IPS-NIHi7 (cell line): ENCODE results near the gene DDX31.

Source experiments
- DNase-seq: peaks from one replicate; pipeline ENCODE4 v3.0.0; 2012; ENCODE audit warnings: mixed read lengths; ENCODE audit errors: extremely low spot score

DDX31 gene

GRCh38 chr9:132673355-132673754 is 3.6 kb upstream of the DDX31 start:
- DNase-seq = peak; percentile 45

- DNase-seq = no peak
These were observed 2.6 kb upstream of the DDX31 start for GRCh38 chr9:132672413-132672690.

DNA sequence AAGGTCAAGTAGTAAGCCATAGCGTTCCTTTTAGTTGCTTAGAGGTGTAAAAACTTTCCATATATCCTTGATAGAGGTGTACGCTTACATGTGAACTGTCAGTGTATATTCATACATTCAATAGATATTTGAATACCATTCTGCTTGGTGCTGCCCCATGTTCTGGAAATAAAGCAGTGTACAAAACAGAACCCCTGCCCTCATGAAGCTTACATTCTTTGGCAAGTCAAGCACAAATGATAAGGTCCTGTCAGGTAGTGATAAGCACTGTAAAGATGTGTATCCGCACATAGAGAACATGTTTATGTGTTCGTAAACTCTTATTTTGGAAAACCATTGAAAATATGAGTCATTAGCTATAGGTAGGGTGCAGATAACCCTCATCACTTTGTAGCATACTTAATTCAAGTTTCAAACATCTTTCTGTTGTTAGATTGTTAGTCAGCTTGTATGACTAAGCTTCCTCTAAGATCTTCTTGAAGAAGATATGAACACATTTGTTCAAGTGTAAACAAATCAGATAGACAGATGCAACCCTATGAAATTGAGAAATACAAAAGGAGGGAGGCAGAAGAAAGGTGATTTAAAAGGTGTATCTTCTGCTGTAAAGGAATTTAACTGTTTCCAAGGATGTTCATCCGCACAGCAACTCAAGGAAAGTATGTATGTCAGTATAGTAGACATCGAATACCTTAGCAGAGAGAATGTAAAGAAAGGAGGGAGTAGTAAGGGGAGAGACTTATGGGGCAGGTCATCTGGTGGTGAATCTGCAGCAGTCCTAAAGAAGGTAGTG is 2.0 kb upstream of the DDX31 start:
- no peak for DNase-seq

DNA sequence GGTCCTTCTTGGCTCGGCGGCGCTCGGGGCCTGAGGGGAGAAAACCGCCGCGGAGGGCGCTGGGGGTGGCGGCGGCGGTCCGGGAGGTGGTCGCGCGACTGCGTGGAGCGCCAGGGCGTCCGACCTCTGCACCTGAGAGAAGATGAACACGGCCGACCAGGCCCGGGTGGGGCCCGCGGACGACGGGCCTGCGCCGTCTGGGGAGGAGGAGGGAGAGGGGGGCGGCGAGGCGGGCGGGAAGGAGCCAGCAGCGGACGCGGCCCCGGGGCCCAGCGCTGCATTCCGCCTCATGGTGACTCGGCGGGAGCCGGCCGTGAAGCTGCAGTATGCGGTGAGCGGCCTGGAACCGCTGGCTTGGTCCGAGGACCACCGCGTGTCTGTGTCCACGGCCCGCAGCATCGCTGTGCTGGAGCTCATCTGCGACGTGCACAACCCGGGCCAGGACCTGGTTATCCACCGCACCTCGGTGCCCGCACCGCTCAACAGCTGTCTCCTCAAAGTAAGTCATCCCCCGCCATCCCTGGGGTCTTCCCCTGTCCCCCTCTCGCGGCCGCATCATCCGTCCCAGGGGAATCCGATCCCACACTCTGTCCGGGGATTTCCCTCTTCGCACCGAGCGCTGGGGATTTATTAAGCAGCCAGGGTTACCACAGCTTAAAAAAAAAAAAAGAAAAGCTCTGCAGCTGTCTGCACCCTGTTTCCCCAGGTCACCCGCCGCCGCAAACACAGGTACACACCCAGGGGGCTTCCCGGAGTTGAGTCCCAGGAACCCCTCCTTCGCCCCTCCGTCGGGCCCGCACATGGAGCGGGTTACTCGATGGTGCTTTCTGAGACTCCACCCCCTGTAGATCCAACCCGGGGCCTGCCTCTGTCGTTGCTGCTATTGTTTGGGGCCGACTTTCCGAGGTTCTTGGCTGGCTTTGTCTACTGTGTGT is 941 bp upstream of the DDX31 start, which contains the start of gene GTF3C4:
Gene GTF3C4, plus strand, starts transcription at position 8 of the 935 bp plus-strand sequence. Its CDS starts 135 bp downstream, at position 143.
- DNase-seq = peak; percentile 86

- peak; percentile 74 for DNase-seq
These were observed 475 bp downstream of the DDX31 start for GRCh38 chr9:132669319-132669697.

- DNase-seq = no peak
These were observed 5.9 kb downstream of the DDX31 start for GRCh38 chr9:132663851-132664250.

DNA sequence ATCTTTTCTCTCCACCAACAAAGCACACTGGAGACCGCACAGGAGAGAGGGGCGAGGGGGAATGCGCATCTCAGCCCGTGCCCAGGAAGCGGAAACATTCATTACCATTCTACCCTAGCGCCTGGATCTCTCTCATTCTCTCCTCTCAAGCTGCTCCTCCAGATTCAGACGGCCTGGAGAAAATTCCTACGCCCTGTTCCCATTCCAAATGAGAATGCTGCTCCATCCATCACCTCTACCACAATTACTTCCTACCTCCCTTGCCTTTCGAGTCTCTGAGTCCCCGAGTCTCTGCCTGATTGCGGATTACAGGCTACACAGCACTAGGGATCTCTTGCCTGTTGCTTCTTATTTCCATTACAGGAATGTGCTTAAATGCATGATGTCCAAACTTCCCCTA is 6.7 kb downstream of the DDX31 start:
- DNase-seq = peak; percentile 40

- DNase-seq = no peak
These were observed 7.4 kb downstream of the DDX31 start for GRCh38 chr9:132662152-132662945.

GRCh38 chr9:132656299-132656698 is 13.5 kb downstream of the DDX31 start:
- DNase-seq = no peak

DNA sequence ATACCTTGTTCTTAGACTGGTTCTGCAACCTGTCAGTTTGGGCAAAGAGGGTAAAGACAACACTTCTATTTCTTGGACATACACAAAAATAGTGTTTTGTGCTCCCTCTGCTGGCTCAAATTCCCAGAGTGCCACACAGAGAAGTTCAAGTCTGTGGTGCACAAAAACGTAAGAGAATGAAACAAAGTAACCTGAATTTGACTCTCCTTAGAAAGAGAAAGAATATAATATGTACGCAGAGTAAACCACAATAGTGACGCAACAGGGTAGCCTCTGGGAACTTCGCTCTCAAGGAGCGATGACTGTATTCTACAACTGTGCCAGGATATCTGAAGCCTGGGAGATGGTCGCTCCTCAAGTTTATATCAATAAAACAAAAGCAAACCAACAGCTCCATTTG is 18.5 kb downstream of the DDX31 start:
- no peak for DNase-seq

DNA sequence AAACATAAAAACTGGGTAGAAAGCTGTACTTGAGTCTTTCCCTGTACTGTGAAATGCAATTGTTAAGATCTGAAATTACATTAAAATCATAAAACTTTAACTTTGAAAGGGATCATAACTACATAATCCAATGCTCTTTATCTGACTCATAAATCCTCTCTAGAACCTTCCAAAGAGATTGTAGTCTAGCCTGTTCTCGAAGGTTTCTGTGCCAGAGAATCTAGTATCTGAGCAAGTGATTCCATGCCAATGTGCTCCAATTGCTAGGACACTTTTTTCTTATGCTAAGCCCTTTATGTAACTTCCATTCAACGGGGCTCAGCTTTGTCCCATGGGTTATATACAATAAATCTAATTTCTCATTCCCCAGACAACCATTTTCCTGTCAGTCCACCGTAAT is 21.1 kb downstream of the DDX31 start:
- DNase-seq = no peak

GRCh38 chr9:132648283-132648682 is 21.5 kb downstream of the DDX31 start:
- no peak for DNase-seq

GRCh38 chr9:132647806-132648205 is 22.0 kb downstream of the DDX31 start:
- DNase-seq = no peak

- no peak for DNase-seq
These were observed 22.4 kb downstream of the DDX31 start for GRCh38 chr9:132647355-132647754.

- no peak for DNase-seq
These were observed 23.1 kb downstream of the DDX31 start for GRCh38 chr9:132646726-132647125.

DNA sequence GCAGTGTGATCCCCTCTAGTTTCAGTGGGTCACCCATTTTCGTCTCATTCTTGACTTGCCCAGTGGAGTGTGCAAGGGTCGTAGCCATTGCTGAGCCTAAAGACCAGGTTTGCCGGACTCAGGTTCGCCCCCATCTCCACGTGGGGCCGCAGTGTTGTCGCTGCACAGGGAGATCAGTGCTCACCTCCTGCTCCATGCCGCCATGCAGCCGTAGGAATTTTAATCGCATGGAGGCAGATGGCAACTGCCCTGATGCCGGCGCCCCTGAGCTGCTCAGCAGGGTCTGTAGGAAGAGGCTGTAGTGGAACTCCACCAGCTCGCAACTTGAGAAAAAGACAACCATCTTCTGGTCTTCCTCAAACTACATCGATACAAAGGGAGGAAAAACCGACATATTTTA is 24.1 kb downstream of the DDX31 start:
- no peak for DNase-seq

GRCh38 chr9:132645306-132645705 is 24.5 kb downstream of the DDX31 start:
- no peak for DNase-seq

GRCh38 chr9:132644251-132644650 is 25.5 kb downstream of the DDX31 start:
- peak; percentile 33 for DNase-seq

DNA sequence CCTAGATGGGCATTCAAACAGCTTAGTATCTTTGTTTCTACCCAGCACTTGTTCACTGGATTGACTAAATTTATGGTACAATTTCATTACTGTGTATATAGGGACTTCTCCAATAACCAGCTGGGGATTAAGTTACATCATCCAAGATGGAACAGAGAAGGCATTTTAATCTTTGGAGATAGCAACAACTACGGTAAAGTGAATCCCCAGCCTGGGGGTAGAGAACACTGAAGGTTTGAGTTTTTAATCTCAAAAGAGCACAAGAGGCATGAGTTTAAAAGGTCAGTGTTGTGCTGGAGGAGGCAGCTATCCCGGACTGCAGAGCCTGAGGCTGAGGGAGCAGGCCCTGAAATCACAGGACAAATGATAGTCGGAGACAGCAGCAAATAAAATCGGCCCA is 28.6 kb downstream of the DDX31 start:
- no peak for DNase-seq

DNA sequence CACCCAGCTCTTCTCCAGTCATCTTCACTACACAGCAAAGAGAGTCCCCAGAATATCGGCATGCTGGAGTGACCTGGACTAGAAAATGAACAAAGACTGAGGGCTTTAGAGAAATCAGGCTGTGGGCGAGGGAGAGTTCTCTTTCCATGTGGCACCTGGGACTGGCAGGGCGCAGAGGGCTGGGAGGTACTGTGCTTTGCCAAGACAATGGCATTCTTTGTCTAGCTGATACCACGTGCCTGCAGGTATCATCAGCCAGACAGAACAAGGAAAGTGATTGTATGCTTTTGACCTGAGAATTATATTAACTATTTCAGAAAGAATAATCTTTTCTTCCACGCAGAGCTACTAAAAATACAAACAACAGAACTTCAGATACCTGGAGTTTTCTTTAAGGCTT is 30.5 kb downstream of the DDX31 start:
- DNase-seq = no peak

GRCh38 chr9:132638240-132638639 is 31.5 kb downstream of the DDX31 start:
- DNase-seq = no peak

DNA sequence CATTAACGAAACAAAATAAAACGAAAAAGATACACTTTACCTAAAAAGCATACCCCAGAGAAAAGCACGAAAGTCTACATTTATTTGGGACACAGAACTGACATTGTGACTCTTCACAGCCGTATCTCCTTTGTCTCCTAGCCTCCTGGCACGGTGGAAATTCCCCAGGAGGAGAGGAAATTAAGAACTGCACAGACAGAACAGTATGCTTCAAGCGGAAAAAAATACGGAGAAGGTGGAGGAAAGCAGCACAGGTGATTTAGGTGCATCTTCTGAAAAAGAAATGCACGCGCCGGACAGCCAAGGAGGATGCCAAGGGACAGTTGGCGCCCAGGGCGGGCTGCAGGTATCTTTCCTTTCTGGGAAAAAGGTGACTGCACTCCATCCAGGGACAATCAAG is 32.0 kb downstream of the DDX31 start:
- DNase-seq = no peak
